A549 (cell line): ENCODE results near the gene OVCH1. TPM values are rescaled to one million over a fixed set of nuclear protein-coding genes. Genes with fewer than 3 reads are reported as not detected.

Source experiments
- ATAC-seq, 2 experiments: fragments of 200-7000 bp in 1 of 2; fragments of >200 bp in 1 of 2; cut with Nextera tagmentation in 1 of 2; cut with Tn5 transposase in 1 of 2; 3 replicates each; pipeline versions ENCODE4 v1.8.0 to v1.9.1; 2018 to 2020; ENCODE audit warnings: mild to moderate bottlenecking in 1 of 2, moderate library complexity in 1 of 2
- CTCF ChIA-PET: fragments of 300-600 bp; sonication (Branson Sonifier 250); formaldehyde crosslinking; extraction: SDS; loops from one replicate; lab custom pipeline; 2021; ENCODE audit warnings: antibody characterized with exemption, inconsistent platforms; lab: Yijun Ruan, JAX
- POLR2A ChIA-PET: fragments of 350-600 bp; formaldehyde crosslinking; extraction: SDS; loops from one replicate; lab custom pipeline; 2021; ENCODE audit warnings: antibody characterized with exemption, inconsistent platforms; lab: Yijun Ruan, JAX
- DNase-seq, 2 experiments: peaks; one replicate each; pipeline versions ENCODE4 v3.0.0 to v3.0.0-alpha.2; 2011 to 2016; ENCODE audit warnings: low read depth in 1 of 2, low spot score in 1 of 2
- FAIRE-seq: peaks from 2 replicates; lab custom pipeline; 2011; peaks lifted over from hg19 to GRCh38; lab: Jason Lieb, UNC
- H3K27ac ChIP-seq, 2 experiments: fragments of >200 bp; sonication (Bioruptor Twin); formaldehyde crosslinking; 3 replicates each; pipeline ENCODE4 v1.5.1; 2016 to 2017
- H3K4me1 ChIP-seq: fragments of >200 bp; sonication (Bioruptor Twin); formaldehyde crosslinking; 3 replicates; pipeline ENCODE4 v1.6.1; 2016
- H3K4me2 ChIP-seq: fragments of >200 bp; sonication (Bioruptor Twin); formaldehyde crosslinking; 3 replicates; pipeline ENCODE4 v1.6.1; 2016
- H3K4me3 ChIP-seq: fragments of >200 bp; sonication (Bioruptor Twin); formaldehyde crosslinking; 3 replicates; pipeline ENCODE4 v1.5.1; 2016
- H3K9me3 ChIP-seq: fragments of >200 bp; sonication (Bioruptor Twin); formaldehyde crosslinking; 3 replicates; pipeline ENCODE4 v1.6.1; 2016
- CBX2 ChIP-seq: fragments of 200-600 bp; sonication (generic); IDR thresholded peaks from 2 replicates; pipeline ENCODE4 v1.6.1; 2016; ENCODE audit warnings: low read depth, mild to moderate bottlenecking, borderline replicate concordance
- CBX8 ChIP-seq: fragments of 200-600 bp; sonication (generic); IDR thresholded peaks from 2 replicates; pipeline ENCODE4 v1.6.1; 2016
- CEBPB ChIP-seq, 2 experiments: fragments of >200 bp in 1 of 2; sonication (Bioruptor Twin) in 1 of 2; formaldehyde crosslinking in 1 of 2; IDR thresholded peaks; 2 replicates each; pipeline ENCODE4 v1.6.1; 2012 to 2016
- CTCF ChIP-seq: fragments of >200 bp; sonication (Bioruptor Twin); formaldehyde crosslinking; IDR thresholded peaks from 3 replicates; pipeline ENCODE4 v1.5.1; 2016
- EHMT2 ChIP-seq: fragments of 200-600 bp; sonication (generic); IDR thresholded peaks from 2 replicates; pipeline ENCODE4 v1.6.1; 2016; ENCODE audit warnings: antibody characterized with exemption, low read depth, mild to moderate bottlenecking, moderate library complexity
- ESRRA ChIP-seq: fragments of 150-350 bp; IDR thresholded peaks from 2 replicates; pipeline ENCODE4 v1.6.1; 2014; ENCODE audit warnings: mild to moderate bottlenecking, low read length, borderline replicate concordance
- FOSL2 ChIP-seq, 2 experiments: fragments of 450-650 bp in 1 of 2; fragments of >200 bp in 1 of 2; sonication (Bioruptor Twin) in 1 of 2; formaldehyde crosslinking; IDR thresholded peaks; 2 replicates each; pipeline versions ENCODE4 v1.5.0 to v1.6.1; 2016 to 2020; ENCODE audit warnings: mild to moderate bottlenecking in 1 of 2, moderate library complexity in 1 of 2
- FOXS1 ChIP-seq: fragments of 250-450 bp; sonication (Bioruptor Pico); IDR thresholded peaks from 2 replicates; pipeline ENCODE4 v1.5.0; 2020; ENCODE audit warnings: mild to moderate bottlenecking, moderate library complexity
- HOXA7 ChIP-seq: fragments of 250-450 bp; sonication (Bioruptor Pico); IDR thresholded peaks from 2 replicates; pipeline ENCODE4 v1.5.0; 2020; ENCODE audit warnings: mild to moderate bottlenecking, moderate library complexity
- HOXB5 ChIP-seq: fragments of 250-450 bp; sonication (Bioruptor Pico); IDR thresholded peaks from 2 replicates; pipeline ENCODE4 v1.5.0; 2020; ENCODE audit warnings: mild to moderate bottlenecking, moderate library complexity
- JUNB ChIP-seq: fragments of >200 bp; sonication (Bioruptor Twin); formaldehyde crosslinking; IDR thresholded peaks from 2 replicates; pipeline ENCODE4 v1.6.1; 2016
- MAFK ChIP-seq: fragments of 450-650 bp; IDR thresholded peaks from 2 replicates; pipeline ENCODE4 v1.6.1; 2014; ENCODE audit not compliant: partially characterized antibody
- MYC ChIP-seq: IDR thresholded peaks from 2 replicates; pipeline ENCODE4 v1.6.1; 2012; ENCODE audit warnings: mild to moderate bottlenecking, inconsistent platforms, low read length, improper control_type of control experiment, borderline replicate concordance
- POLR2A ChIP-seq: IDR thresholded peaks from 2 replicates; pipeline ENCODE4 v1.6.1; 2012; ENCODE audit warnings: mild to moderate bottlenecking, low read length
- POLR2AphosphoS2 ChIP-seq: conservative IDR thresholded peaks from 2 replicates; pipeline ENCODE4 v1.6.1; 2012; ENCODE audit warnings: low read length, improper control_type of control experiment, inconsistent platforms
- RCOR1 ChIP-seq: fragments of 150-350 bp; IDR thresholded peaks from 2 replicates; pipeline ENCODE4 v1.6.1; 2014; ENCODE audit warnings: antibody characterized with exemption, low read length, low read depth
- REST ChIP-seq: fragments of 200-600 bp; sonication (generic); IDR thresholded peaks from 2 replicates; pipeline ENCODE4 v1.6.1; 2016; ENCODE audit warnings: antibody characterized with exemption, mild to moderate bottlenecking, moderate library complexity
- RFX5 ChIP-seq: fragments of 450-650 bp; IDR thresholded peaks from 2 replicates; pipeline ENCODE4 v1.7.1; 2014; ENCODE audit warnings: antibody characterized with exemption, mild to moderate bottlenecking, moderate library complexity
- RNF2 ChIP-seq: fragments of 200-600 bp; sonication (generic); IDR thresholded peaks from 2 replicates; pipeline ENCODE4 v1.6.1; 2016; ENCODE audit warnings: low read depth, mild to moderate bottlenecking, antibody characterized with exemption, moderate library complexity, borderline replicate concordance
- SMC3 ChIP-seq: fragments of >200 bp; sonication (Bioruptor Twin); formaldehyde crosslinking; IDR thresholded peaks from 3 replicates; pipeline ENCODE4 v1.6.1; 2018; ENCODE audit warnings: inconsistent platforms
- SREBF2 ChIP-seq: fragments of 450-650 bp; IDR thresholded peaks from 2 replicates; pipeline ENCODE4 v1.6.1; 2014; ENCODE audit warnings: mild to moderate bottlenecking, moderate library complexity
- ZNF302 ChIP-seq: fragments of 250-450 bp; sonication (Bioruptor Pico); IDR thresholded peaks from 2 replicates; pipeline ENCODE4 v1.9.0; 2021; ENCODE audit warnings: inconsistent platforms, mild to moderate bottlenecking, moderate library complexity
- WGBS: methylation state at CpG from one replicate; pipeline ENCODE4 v1.1.6; 2017; ENCODE audit errors: missing lambda C conversion rate; 5-methylcytosine and 5-hydroxymethylcytosine counted together
- polyA plus RNA-seq, 4 experiments: library from polyadenylated mRNA; depleted of rRNA in 3 of 4; stranded (reverse); fragments of >200 nt; fragmentation: RNase III in 1 of 4; extraction: RNeasy Plus Mini Kit Qiagen cat#74134 plus additional on column Dnase treatment in 1 of 4; gene quantifications; 2 replicates in 3 of 4; 3 replicates in 1 of 4; pipeline ENCODE4 v1.2.3, GENCODE V29; 2011 to 2017

Gene OVCH1
- polyA plus RNA-seq, 2 of the 4 experiments (the other 2 are of a cell fraction) = not detected

DNA sequence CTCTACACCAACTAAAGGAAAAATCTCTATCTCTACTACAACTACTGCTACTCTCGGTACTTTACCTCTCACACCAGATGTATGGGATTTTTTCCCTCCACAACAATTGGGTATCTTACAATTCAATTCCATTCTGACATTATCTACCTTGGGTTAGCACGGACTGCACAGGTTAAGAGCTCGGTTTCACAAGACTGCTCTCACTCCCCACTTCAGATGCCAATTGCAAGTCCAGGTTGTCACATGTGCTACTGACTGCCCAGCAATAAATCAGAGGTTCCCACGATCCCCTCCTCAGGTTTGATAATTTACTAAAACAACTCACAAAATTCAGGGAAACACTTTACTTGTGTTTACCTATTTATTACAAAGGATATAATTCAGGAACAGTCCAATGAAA is 58.0 kb downstream of the OVCH1 start:
- no peak for FAIRE-seq
- ChIA-PET POLR2A (no interaction called here), CTCF (no interaction called here)
- Histone ChIP-seq H3K9me3 (no peaks in the 10 kb centered on the region; the same call in 2 of the 3 replicates), H3K4me2 (no peak overlapping the region), H3K27ac (no peak overlapping the region), H3K4me3 (no peak overlapping the region), H3K4me1 (no peaks in the 10 kb centered on the region)
- 9% methylated on average over 4 of the region's 4 CpGs for WGBS
- no peak for TF ChIP-seq MAFK
- TF ChIP-seq MYC = no peak
- TF ChIP-seq CEBPB (IDR thresholded peaks at IDR 0.05) = no peak
- TF ChIP-seq ESRRA = no peak
- ATAC-seq = no peak
- no peak for DNase-seq

DNA sequence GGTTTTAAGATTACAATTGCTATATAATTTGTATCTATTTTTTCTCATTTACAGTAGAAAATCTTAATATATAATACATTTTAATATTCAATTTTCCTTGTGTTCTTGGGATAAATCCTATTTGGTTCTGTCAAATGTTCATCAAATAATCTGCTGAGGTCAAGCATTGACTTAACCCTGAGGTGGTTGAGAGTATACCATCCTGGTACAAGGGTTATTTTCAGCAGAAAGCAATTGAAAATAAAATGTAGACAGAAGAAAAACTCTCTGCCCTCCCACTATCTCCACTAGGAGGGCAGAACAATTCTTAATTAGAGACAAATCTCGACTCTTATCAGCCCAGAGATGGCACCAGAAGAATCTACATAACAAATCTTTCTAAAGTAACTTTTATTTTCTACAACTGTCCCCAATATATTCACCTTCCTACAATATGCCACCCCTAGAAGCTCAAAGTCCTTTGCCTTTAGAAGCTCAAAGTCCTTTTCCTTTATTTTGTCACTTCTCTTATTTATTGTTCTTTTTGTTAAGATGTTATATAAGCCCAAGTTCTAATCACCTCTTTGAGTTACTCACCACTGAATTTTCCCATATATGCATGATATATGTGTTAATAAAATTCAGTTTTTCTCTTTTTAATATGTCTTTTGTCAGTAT is 58.6 kb downstream of the OVCH1 start:
- no peak overlapping the region for H3K4me3 ChIP-seq
- ChIA-PET POLR2A (no interaction called here), CTCF (no interaction called here)
- no peaks in the 10 kb centered on the region; the same call in 2 of the 3 replicates for H3K9me3 ChIP-seq
- H3K27ac ChIP-seq = no peak overlapping the region
- ATAC-seq (no peak), DNase-seq (no peak), FAIRE-seq (no peak)
- TF ChIP-seq REST (no peak), HOXA7 (CRISPR knock-in tag) (no peak), SREBF2 (no peak), SMC3 (no peak), FOXS1 (CRISPR knock-in tag) (no peak), CBX2 (no peak), JUNB (no peak), FOSL2 (IDR thresholded peaks at IDR 0.05) (no peak), FOSL2 (CRISPR knock-in tag; IDR thresholded peaks at IDR 0.05) (no peak), RNF2 (no peak), RCOR1 (no peak), ZNF302 (CRISPR knock-in tag) (no peak), POLR2AphosphoS2 (no peak), POLR2A (no peak), CBX8 (no peak), RFX5 (no peak), MAFK (no peak), HOXB5 (no peak), EHMT2 (no peak), CTCF (no peak)
- WGBS = 2% methylated on average over 1 of the region's 1 CpG
- no peaks in the 10 kb centered on the region for H3K4me1 ChIP-seq
- H3K4me2 ChIP-seq = no peak overlapping the region
